Calu3 (cell line): ENCODE results near the gene RUVBL1. TPM values are rescaled to one million over a fixed set of nuclear protein-coding genes. Genes with fewer than 3 reads are reported as not detected.
A peak's percentile ranks its signal among the peaks of the same experiment; 100 is the strongest.

Experiments
- BruUV-seq: library from RNA; stranded (reverse); fragments of 400-500 nt; replicated peaks from 2 replicates; lab custom pipeline; 2021; lab: Mats Ljungman, UMichigan
- CTCF ChIA-PET: fragments of 300-600 bp; sonication (Branson Sonifier 250); formaldehyde crosslinking; loops from one replicate; lab custom pipeline; 2022; ENCODE audit warnings: antibody characterized with exemption; lab: Charles Lee
- DNase-seq: peaks from one replicate; pipeline ENCODE4 v3.0.0; 2022
- H3K27ac Mint-ChIP-seq: one replicate; pipeline ENCODE4 v1.8.0; 2022; ENCODE audit warnings: mixed read lengths; ENCODE audit not compliant: unreplicated experiment
- H3K27me3 Mint-ChIP-seq: one replicate; pipeline ENCODE4 v1.8.0; 2022; ENCODE audit warnings: mixed read lengths; ENCODE audit not compliant: unreplicated experiment
- H3K36me3 Mint-ChIP-seq: one replicate; pipeline ENCODE4 v1.8.0; 2022; ENCODE audit warnings: mild to moderate bottlenecking, moderate library complexity, mixed read lengths; ENCODE audit not compliant: insufficient read depth, unreplicated experiment
- H3K4me1 Mint-ChIP-seq: one replicate; pipeline ENCODE4 v1.8.0; 2022; ENCODE audit warnings: mild to moderate bottlenecking, low read depth, mixed read lengths; ENCODE audit not compliant: unreplicated experiment
- H3K4me3 Mint-ChIP-seq: one replicate; pipeline ENCODE4 v1.8.0; 2022; ENCODE audit warnings: mild to moderate bottlenecking, low read depth, moderate library complexity, mixed read lengths; ENCODE audit not compliant: unreplicated experiment
- H3K9me3 Mint-ChIP-seq: one replicate; pipeline ENCODE4 v1.8.0; 2022; ENCODE audit warnings: low read depth, mixed read lengths; ENCODE audit not compliant: unreplicated experiment
- intact Hi-C: fragments of 100-400 bp; cut with micrococcal nuclease; formaldehyde crosslinking; loops from one replicate; pipeline ENCODE4 v1.10.0; 2022; ENCODE audit not compliant: unreplicated experiment
- total RNA-seq: library from RNA; stranded (reverse); gene quantifications from 2 replicates; pipeline ENCODE4 v1.2.3, GENCODE V29; 2022
- TF ChIP-seq, protein P1 (sequence below): fragments of 200-600 bp; IDR thresholded peaks from one replicate; pipeline ENCODE4 v1.8.0; 2022; ENCODE audit warnings: antibody characterized with exemption; ENCODE audit not compliant: unreplicated experiment

RUVBL1 gene
- total RNA-seq, 1 experiment from 2014 or later: 167 TPM

DNA sequence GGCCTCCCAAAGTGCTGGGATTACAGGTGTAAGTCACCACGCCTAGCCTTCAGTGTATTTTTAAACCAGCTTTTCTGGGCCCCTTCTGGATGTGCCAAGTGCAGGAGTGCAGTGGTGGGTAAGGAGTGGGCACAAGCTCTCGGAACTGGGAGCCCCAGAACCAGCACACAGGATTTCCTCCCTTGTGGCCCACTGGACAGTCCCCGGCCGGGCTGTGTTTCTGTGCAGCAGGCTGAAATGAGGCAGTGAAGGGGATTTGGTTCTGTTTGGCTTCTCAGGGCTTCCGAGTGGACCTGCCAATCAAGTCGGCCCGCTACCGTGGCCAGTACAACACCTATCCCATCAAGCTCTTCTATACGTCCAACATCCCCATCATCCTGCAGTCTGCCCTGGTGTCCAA is 56.9 kb downstream of the RUVBL1 start:
- DNase-seq: no peak
- peaks cover 4% of the 10 kb centered on the region for H3K4me1 Mint-ChIP-seq
- no peak overlapping the region for H3K27ac Mint-ChIP-seq
- TF ChIP-seq, protein P1, sequence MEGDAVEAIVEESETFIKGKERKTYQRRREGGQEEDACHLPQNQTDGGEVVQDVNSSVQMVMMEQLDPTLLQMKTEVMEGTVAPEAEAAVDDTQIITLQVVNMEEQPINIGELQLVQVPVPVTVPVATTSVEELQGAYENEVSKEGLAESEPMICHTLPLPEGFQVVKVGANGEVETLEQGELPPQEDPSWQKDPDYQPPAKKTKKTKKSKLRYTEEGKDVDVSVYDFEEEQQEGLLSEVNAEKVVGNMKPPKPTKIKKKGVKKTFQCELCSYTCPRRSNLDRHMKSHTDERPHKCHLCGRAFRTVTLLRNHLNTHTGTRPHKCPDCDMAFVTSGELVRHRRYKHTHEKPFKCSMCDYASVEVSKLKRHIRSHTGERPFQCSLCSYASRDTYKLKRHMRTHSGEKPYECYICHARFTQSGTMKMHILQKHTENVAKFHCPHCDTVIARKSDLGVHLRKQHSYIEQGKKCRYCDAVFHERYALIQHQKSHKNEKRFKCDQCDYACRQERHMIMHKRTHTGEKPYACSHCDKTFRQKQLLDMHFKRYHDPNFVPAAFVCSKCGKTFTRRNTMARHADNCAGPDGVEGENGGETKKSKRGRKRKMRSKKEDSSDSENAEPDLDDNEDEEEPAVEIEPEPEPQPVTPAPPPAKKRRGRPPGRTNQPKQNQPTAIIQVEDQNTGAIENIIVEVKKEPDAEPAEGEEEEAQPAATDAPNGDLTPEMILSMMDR: no peak
- peaks cover 99% of the 10 kb centered on the region for H3K36me3 Mint-ChIP-seq
- no peak overlapping the region for H3K4me3 Mint-ChIP-seq
- CTCF ChIA-PET: interaction anchor here (0.8 to 1.9 kb wide), 4 partner anchors 15 to 194 kb away, joined by 3 to 5 read pairs (median 4); no protein-coding TSS in a partner anchor
- no TSS peak for BruUV-seq
- H3K27me3 Mint-ChIP-seq: no peaks in the 10 kb centered on the region
- H3K9me3 Mint-ChIP-seq: no peaks in the 10 kb centered on the region
- intact Hi-C loops: no loop called here

DNA sequence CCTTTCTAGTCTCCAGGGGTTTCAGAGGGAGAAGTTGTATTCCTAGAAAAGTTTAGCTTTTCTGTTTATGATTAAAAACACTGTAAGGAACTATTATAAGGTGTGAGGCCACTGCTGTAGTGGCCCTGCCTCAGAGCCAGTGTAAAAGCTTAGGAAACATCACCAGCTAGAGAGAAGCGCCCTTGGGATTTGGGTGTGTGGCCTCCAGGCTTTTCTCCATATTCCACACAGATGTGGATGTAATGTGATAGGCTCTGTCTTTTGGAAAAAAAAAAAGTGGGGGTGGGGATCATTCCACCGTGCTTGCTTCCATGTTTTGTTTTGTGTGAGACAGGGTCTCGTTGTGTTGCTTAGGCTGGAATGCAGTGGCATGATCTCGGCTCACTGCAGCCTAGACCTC is 57.5 kb downstream of the RUVBL1 start:
- Mint-ChIP-seq H3K9me3 (no peaks in the 10 kb centered on the region), H3K4me3 (no peak overlapping the region), H3K27ac (no peak overlapping the region), H3K4me1 (peaks cover 10% of the 10 kb centered on the region), H3K36me3 (peaks cover 99% of the 10 kb centered on the region), H3K27me3 (no peaks in the 10 kb centered on the region)
- TSS peak; percentile 1 for BruUV-seq
- intact Hi-C loops: no loop called here
- CTCF ChIA-PET: interaction anchor here (0.8 to 1.9 kb wide), 3 partner anchors 16 to 194 kb away, joined by 3 to 5 read pairs (median 5); no protein-coding TSS in a partner anchor
- no peak for DNase-seq
- TF ChIP-seq, protein P1: no peak

DNA sequence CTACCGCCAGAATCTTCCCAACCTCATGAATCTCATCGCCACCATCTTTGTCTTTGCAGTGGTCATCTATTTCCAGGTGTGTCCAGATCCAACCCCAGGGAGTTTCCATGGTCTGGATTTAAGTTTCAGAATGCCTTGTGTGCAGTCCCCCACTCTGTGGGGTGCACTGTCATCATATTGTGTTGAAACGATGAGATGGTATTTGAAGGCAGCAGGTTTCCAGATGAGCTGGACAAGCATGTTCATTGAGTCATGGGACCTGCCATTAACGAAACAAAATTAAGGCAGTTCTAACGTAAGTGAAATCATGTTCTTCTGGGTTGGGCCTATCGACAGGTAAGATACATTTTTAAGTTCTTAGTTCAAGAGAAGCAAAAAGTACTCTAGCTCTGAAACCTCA is 58.6 kb downstream of the RUVBL1 start:
- DNase-seq: no peak
- Mint-ChIP-seq H3K36me3 (peaks cover 99% of the 10 kb centered on the region), H3K4me1 (peaks cover 10% of the 10 kb centered on the region), H3K9me3 (no peaks in the 10 kb centered on the region), H3K27ac (no peak overlapping the region), H3K4me3 (no peak overlapping the region), H3K27me3 (no peaks in the 10 kb centered on the region)
- BruUV-seq: no TSS peak
- CTCF ChIA-PET: interaction anchor here (0.8 to 1.9 kb wide), 2 partner anchors 17 to 227 kb away, joined by 5 read pairs; no protein-coding TSS in a partner anchor
- intact Hi-C loops: no loop called here
- TF ChIP-seq, protein P1: no peak

GRCh38 chr3:128063865-128064264 is 59.7 kb downstream of the RUVBL1 start:
- H3K27me3 Mint-ChIP-seq: no peaks in the 10 kb centered on the region
- no peak overlapping the region for H3K4me3 Mint-ChIP-seq
- TF ChIP-seq, protein P1: no peak
- CTCF ChIA-PET: interaction anchor here (0.6 kb wide), 1 partner anchor 34 kb away, joined by 3 read pairs; no protein-coding TSS in a partner anchor
- no peak for DNase-seq
- H3K36me3 Mint-ChIP-seq: peaks cover 99% of the 10 kb centered on the region
- H3K27ac Mint-ChIP-seq: no peak overlapping the region
- no peaks in the 10 kb centered on the region for H3K9me3 Mint-ChIP-seq
- BruUV-seq: no TSS peak
- intact Hi-C loops: no loop called here
- H3K4me1 Mint-ChIP-seq: peaks cover 10% of the 10 kb centered on the region
